Measurements from ENCODE around the gene FRAS1. TPM values are rescaled to one million over a fixed set of nuclear protein-coding genes. Genes with fewer than 3 reads are reported as not detected.
"Not testable (repeated sequence)": the region's sequence is repeated elsewhere in the genome, so short reads cannot be mapped to it uniquely, and the experiment has no call there.

The FRAS1 gene
- total RNA-seq, 1 experiment from 2014 or later: 0.23 TPM

GRCh38 chr4:78464265-78464664, 407.1 kb downstream of the FRAS1 start:
- no peak for DNase-seq (ENCODE audit: low read depth, low spot score)
- TF ChIP-seq TCF7L2 (IDR thresholded peaks at IDR 0.05; ENCODE audit: low read depth, low read length) (no peak), CTCF (IDR thresholded peaks at IDR 0.05) (no peak), POLR2AphosphoS5 (IDR thresholded peaks at IDR 0.05; ENCODE audit: low read depth, low read length) (no peak), SIN3A (IDR thresholded peaks at IDR 0.05; ENCODE audit: borderline replicate concordance, insufficient read depth, low read depth, low read length) (no peak)
- TF ChIP-seq, protein P1, sequence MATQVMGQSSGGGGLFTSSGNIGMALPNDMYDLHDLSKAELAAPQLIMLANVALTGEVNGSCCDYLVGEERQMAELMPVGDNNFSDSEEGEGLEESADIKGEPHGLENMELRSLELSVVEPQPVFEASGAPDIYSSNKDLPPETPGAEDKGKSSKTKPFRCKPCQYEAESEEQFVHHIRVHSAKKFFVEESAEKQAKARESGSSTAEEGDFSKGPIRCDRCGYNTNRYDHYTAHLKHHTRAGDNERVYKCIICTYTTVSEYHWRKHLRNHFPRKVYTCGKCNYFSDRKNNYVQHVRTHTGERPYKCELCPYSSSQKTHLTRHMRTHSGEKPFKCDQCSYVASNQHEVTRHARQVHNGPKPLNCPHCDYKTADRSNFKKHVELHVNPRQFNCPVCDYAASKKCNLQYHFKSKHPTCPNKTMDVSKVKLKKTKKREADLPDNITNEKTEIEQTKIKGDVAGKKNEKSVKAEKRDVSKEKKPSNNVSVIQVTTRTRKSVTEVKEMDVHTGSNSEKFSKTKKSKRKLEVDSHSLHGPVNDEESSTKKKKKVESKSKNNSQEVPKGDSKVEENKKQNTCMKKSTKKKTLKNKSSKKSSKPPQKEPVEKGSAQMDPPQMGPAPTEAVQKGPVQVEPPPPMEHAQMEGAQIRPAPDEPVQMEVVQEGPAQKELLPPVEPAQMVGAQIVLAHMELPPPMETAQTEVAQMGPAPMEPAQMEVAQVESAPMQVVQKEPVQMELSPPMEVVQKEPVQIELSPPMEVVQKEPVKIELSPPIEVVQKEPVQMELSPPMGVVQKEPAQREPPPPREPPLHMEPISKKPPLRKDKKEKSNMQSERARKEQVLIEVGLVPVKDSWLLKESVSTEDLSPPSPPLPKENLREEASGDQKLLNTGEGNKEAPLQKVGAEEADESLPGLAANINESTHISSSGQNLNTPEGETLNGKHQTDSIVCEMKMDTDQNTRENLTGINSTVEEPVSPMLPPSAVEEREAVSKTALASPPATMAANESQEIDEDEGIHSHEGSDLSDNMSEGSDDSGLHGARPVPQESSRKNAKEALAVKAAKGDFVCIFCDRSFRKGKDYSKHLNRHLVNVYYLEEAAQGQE (IDR thresholded peaks at IDR 0.05; ENCODE audit: insufficient read depth in 1 of 2, low read depth in 2 of 2, low read length in 1 of 2): no peak
- Histone ChIP-seq H3K36me3 (ENCODE audit: control insufficient read depth, insufficient read depth, low read length) (no peaks in the 10 kb centered on the region), H3K4me3 (ENCODE audit: low read depth in 2 of 2, low read length in 2 of 2) (no peak overlapping the region), H3K27me3 (ENCODE audit: control insufficient read depth, insufficient read depth, low read length) (no peaks in the 10 kb centered on the region), H3K27ac (ENCODE audit: low read length) (no peak overlapping the region), H3K4me1 (ENCODE audit: control insufficient read depth, insufficient read depth, low read length) (no peaks in the 10 kb centered on the region), H3K9me3 (ENCODE audit: control insufficient read depth, insufficient read depth, low read depth, low read length) (no peaks in the 10 kb centered on the region)
- in situ Hi-C loops (cut with HindIII; ENCODE audit: low pct_unique_long_range_greater_than_20kb, low sequenced_read_pairs) (no loop called here), intact Hi-C loops (cut with micrococcal nuclease; ENCODE audit: unreplicated experiment) (no loop called here)
- ATAC-seq: no peak
- ChIA-PET POLR2A (no interaction called here), CTCF (no interaction called here)
- BruUV-seq (replicated peaks): no TSS peak

GRCh38 chr4:78467223-78467622, 410.1 kb downstream of the FRAS1 start:
- H3K9me3 ChIP-seq (ENCODE audit: control insufficient read depth, insufficient read depth, low read depth, low read length); BruUV-seq (replicated peaks); H3K4me1 ChIP-seq (ENCODE audit: control insufficient read depth, insufficient read depth, low read length); DNase-seq (ENCODE audit: low read depth, low spot score); H3K4me3 ChIP-seq (ENCODE audit: low read depth in 2 of 2, low read length in 2 of 2); POLR2A ChIA-PET; in situ Hi-C loops (cut with HindIII; ENCODE audit: low pct_unique_long_range_greater_than_20kb, low sequenced_read_pairs); H3K36me3 ChIP-seq (ENCODE audit: control insufficient read depth, insufficient read depth, low read length); H3K27ac ChIP-seq (ENCODE audit: low read length); H3K27me3 ChIP-seq (ENCODE audit: control insufficient read depth, insufficient read depth, low read length); CTCF ChIA-PET; intact Hi-C loops (cut with micrococcal nuclease; ENCODE audit: unreplicated experiment); ATAC-seq: not testable (repeated sequence)

GRCh38 chr4:78468272-78468671, 411.1 kb downstream of the FRAS1 start:
- ChIA-PET POLR2A (no interaction called here), CTCF (no interaction called here)
- H3K9me3 ChIP-seq (ENCODE audit: control insufficient read depth, insufficient read depth, low read depth, low read length): no peaks in the 10 kb centered on the region
- in situ Hi-C loops (cut with HindIII; ENCODE audit: low pct_unique_long_range_greater_than_20kb, low sequenced_read_pairs) (no loop called here), intact Hi-C loops (cut with micrococcal nuclease; ENCODE audit: unreplicated experiment) (no loop called here)
- BruUV-seq (replicated peaks): no TSS peak
- no peaks in the 10 kb centered on the region for H3K4me1 ChIP-seq (ENCODE audit: control insufficient read depth, insufficient read depth, low read length)
- H3K27me3 ChIP-seq (ENCODE audit: control insufficient read depth, insufficient read depth, low read length): no peaks in the 10 kb centered on the region
- TF ChIP-seq POLR2AphosphoS5 (IDR thresholded peaks at IDR 0.05; ENCODE audit: low read depth, low read length) (no peak), CTCF (IDR thresholded peaks at IDR 0.05) (no peak), TCF7L2 (IDR thresholded peaks at IDR 0.05; ENCODE audit: low read depth, low read length) (no peak), SIN3A (IDR thresholded peaks at IDR 0.05; ENCODE audit: borderline replicate concordance, insufficient read depth, low read depth, low read length) (no peak)
- TF ChIP-seq, protein P1 (IDR thresholded peaks at IDR 0.05; ENCODE audit: insufficient read depth in 1 of 2, low read depth in 2 of 2, low read length in 1 of 2): no peak
- H3K27ac ChIP-seq (ENCODE audit: low read length): no peak overlapping the region
- DNase-seq (ENCODE audit: low read depth, low spot score) (no peak), ATAC-seq (no peak)
- no peaks in the 10 kb centered on the region for H3K36me3 ChIP-seq (ENCODE audit: control insufficient read depth, insufficient read depth, low read length)
- H3K4me3 ChIP-seq (ENCODE audit: low read depth in 2 of 2, low read length in 2 of 2): no peak overlapping the region

All from Panc1 (cell line).